Measurements from ENCODE around the gene NR1I2.

Gene NR1I2

DNA sequence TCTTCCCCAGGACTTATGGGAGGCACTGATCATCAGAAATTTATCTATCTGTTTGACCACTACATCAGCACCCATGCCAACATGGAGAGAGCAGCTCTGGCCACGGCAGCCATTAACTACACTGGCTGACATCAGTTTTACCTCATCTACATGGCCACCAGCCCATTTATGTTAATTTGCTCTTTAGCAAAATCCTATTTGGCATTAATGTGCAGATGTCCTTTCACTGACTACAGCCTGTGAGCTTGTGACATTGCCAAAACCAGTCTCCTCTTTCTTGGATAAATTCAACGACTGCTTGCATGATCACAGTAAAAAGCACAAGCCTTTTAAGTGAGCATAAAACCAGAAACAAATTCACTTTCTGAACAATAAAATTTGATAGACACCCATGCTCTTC is 47.5 kb downstream of the NR1I2 start:
- Histone ChIP-seq H3F3A (ENCODE audit: low read depth) (no peaks in the 10 kb centered on the region), H3K79me2 (ENCODE audit: insufficient read depth, low read length) (peaks cover 7% of the 10 kb centered on the region; the same call in 1 of the 2 replicates), H3K9me2 (replicated peaks; ENCODE audit: low read depth, low read length) (no peaks in the 10 kb centered on the region), H3K9me3 (ENCODE audit: insufficient read depth, low read depth, low read length) (no peaks in the 10 kb centered on the region), H3K9ac (ENCODE audit: low read depth, low read length, poor library complexity, severe bottlenecking) (no peak overlapping the region), H3K4me3 (ENCODE audit: low read length, poor library complexity, severe bottlenecking) (no peak overlapping the region), H4K20me1 (ENCODE audit: insufficient read depth, low read length, poor library complexity, severe bottlenecking) (peaks cover 13% of the 10 kb centered on the region), H3K4me1 (ENCODE audit: insufficient read depth, low read length, poor library complexity, severe bottlenecking) (no peaks in the 10 kb centered on the region), H3K36me3 (ENCODE audit: insufficient read depth, low read length) (peaks cover 45% of the 10 kb centered on the region; the same call in 1 of the 2 replicates), H3K27me3 (ENCODE audit: insufficient read depth, low read length, poor library complexity, severe bottlenecking) (no peaks in the 10 kb centered on the region), H2AFZ (ENCODE audit: low read length) (no peak overlapping the region), H3K4me2 (ENCODE audit: low read depth, low read length, poor library complexity, severe bottlenecking) (no peak overlapping the region)
- no peak for TF ChIP-seq EZH2phosphoT487 (IDR thresholded peaks at IDR 0.05; ENCODE audit: borderline replicate concordance)
- TF ChIP-seq, protein P1, sequence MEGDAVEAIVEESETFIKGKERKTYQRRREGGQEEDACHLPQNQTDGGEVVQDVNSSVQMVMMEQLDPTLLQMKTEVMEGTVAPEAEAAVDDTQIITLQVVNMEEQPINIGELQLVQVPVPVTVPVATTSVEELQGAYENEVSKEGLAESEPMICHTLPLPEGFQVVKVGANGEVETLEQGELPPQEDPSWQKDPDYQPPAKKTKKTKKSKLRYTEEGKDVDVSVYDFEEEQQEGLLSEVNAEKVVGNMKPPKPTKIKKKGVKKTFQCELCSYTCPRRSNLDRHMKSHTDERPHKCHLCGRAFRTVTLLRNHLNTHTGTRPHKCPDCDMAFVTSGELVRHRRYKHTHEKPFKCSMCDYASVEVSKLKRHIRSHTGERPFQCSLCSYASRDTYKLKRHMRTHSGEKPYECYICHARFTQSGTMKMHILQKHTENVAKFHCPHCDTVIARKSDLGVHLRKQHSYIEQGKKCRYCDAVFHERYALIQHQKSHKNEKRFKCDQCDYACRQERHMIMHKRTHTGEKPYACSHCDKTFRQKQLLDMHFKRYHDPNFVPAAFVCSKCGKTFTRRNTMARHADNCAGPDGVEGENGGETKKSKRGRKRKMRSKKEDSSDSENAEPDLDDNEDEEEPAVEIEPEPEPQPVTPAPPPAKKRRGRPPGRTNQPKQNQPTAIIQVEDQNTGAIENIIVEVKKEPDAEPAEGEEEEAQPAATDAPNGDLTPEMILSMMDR (conservative IDR thresholded peaks at IDR 0.05; ENCODE audit: low read length) = no peak

DNA sequence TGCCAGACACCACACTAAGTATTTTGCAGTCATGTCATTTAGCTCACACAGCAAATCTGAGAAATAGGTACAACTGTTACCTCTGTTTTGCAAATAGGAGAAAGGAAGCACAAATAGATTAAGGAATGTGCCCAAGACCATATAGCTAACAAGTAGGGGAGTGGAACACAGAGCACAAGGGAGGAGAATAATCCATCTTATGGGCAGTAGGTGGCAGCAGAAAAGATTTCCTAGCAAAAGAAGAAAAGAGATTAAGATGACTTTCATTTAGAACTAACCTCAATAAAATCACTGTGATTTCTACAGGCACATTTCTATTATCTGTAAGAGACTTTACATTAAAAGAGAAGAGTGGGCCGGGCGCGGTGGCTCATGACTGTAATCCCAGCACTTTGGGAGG is 49.1 kb downstream of the NR1I2 start:
- TF ChIP-seq EZH2phosphoT487 (IDR thresholded peaks at IDR 0.05; ENCODE audit: borderline replicate concordance) = no peak
- TF ChIP-seq, protein P1 (conservative IDR thresholded peaks at IDR 0.05; ENCODE audit: low read length) = peak; percentile 51
- H3K4me1 ChIP-seq (ENCODE audit: insufficient read depth, low read length, poor library complexity, severe bottlenecking) = no peaks in the 10 kb centered on the region
- no peak overlapping the region for H3K9ac ChIP-seq (ENCODE audit: low read depth, low read length, poor library complexity, severe bottlenecking)
- no peaks in the 10 kb centered on the region for H3K9me2 ChIP-seq (replicated peaks; ENCODE audit: low read depth, low read length)
- H4K20me1 ChIP-seq (ENCODE audit: insufficient read depth, low read length, poor library complexity, severe bottlenecking) = peaks cover 13% of the 10 kb centered on the region
- peaks cover 34% of the 10 kb centered on the region; the same call in 1 of the 2 replicates for H3K36me3 ChIP-seq (ENCODE audit: insufficient read depth, low read length)
- no peaks in the 10 kb centered on the region for H3K27me3 ChIP-seq (ENCODE audit: insufficient read depth, low read length, poor library complexity, severe bottlenecking)
- no peak overlapping the region for H3K4me2 ChIP-seq (ENCODE audit: low read depth, low read length, poor library complexity, severe bottlenecking)
- no peaks in the 10 kb centered on the region for H3K9me3 ChIP-seq (ENCODE audit: insufficient read depth, low read depth, low read length)
- no peak overlapping the region for H3K4me3 ChIP-seq (ENCODE audit: low read length, poor library complexity, severe bottlenecking)
- H3F3A ChIP-seq (ENCODE audit: low read depth) = no peaks in the 10 kb centered on the region
- peaks cover 11% of the 10 kb centered on the region for H3K79me2 ChIP-seq (ENCODE audit: insufficient read depth, low read length)
- H2AFZ ChIP-seq (ENCODE audit: low read length) = no peak overlapping the region

DNA sequence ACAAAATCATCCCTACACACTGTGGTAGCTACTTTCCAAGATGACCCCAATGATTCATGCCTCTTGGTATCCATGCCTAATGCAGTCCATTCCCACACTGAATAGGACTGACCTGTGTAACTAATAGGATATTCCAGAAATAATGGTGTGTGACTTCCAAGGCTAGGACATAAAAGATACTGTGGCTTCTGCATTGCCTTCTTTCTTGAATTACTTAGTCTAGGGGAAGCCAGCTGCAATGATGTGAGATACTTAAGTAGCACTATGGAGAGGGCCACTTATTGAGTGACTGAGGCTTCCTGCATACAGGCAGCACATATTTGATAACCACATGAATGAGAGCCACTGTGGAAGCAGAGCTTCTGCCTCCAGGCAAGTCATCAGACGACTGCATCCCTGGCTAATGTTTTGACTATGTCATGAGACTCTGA is 50.1 kb downstream of the NR1I2 start:
- no peak overlapping the region for H3K4me3 ChIP-seq (ENCODE audit: low read length, poor library complexity, severe bottlenecking)
- TF ChIP-seq, protein P1 (conservative IDR thresholded peaks at IDR 0.05; ENCODE audit: low read length) = no peak
- TF ChIP-seq EZH2phosphoT487 (IDR thresholded peaks at IDR 0.05; ENCODE audit: borderline replicate concordance) = no peak
- no peaks in the 10 kb centered on the region for H3F3A ChIP-seq (ENCODE audit: low read depth)
- H3K9me2 ChIP-seq (replicated peaks; ENCODE audit: low read depth, low read length) = no peaks in the 10 kb centered on the region
- no peaks in the 10 kb centered on the region for H3K4me1 ChIP-seq (ENCODE audit: insufficient read depth, low read length, poor library complexity, severe bottlenecking)
- H3K9me3 ChIP-seq (ENCODE audit: insufficient read depth, low read depth, low read length) = no peaks in the 10 kb centered on the region
- no peak overlapping the region for H2AFZ ChIP-seq (ENCODE audit: low read length)
- peaks cover 11% of the 10 kb centered on the region for H3K79me2 ChIP-seq (ENCODE audit: insufficient read depth, low read length)
- H4K20me1 ChIP-seq (ENCODE audit: insufficient read depth, low read length, poor library complexity, severe bottlenecking) = peaks cover 13% of the 10 kb centered on the region
- H3K9ac ChIP-seq (ENCODE audit: low read depth, low read length, poor library complexity, severe bottlenecking) = no peak overlapping the region
- H3K36me3 ChIP-seq (ENCODE audit: insufficient read depth, low read length) = peaks cover 31% of the 10 kb centered on the region; the same call in 1 of the 2 replicates
- H3K27me3 ChIP-seq (ENCODE audit: insufficient read depth, low read length, poor library complexity, severe bottlenecking) = no peaks in the 10 kb centered on the region
- H3K4me2 ChIP-seq (ENCODE audit: low read depth, low read length, poor library complexity, severe bottlenecking) = no peak overlapping the region
